Measurements from ENCODE around the gene PPP1R37. TPM values are rescaled to one million over a fixed set of nuclear protein-coding genes. Genes with fewer than 3 reads are reported as not detected.

The PPP1R37 gene
- total and polyA plus RNA-seq, 2 of the 13 experiments (the other 11 are each of a cell fraction or from before 2014, with no cell fraction given): 9.0 to 14.3 TPM

GRCh38 chr19:45078390-45079062 is 14.5 kb upstream of the PPP1R37 start:
- Histone ChIP-seq H3K9me3 (ENCODE audit: low read length) (no peaks in the 10 kb centered on the region), H3K79me2 (ENCODE audit: insufficient read depth, low read length) (peaks cover 36% of the 10 kb centered on the region), H3K4me3 (replicated peaks in 1 of 3; ENCODE audit: insufficient read depth in 1 of 3, low read depth in 2 of 3, low read length in 3 of 3) (peak overlapping the region; percentile 40 to 95 (median 93)), H2AFZ (ENCODE audit: low read length) (peak overlapping the region; percentile 62), H3K27me3 (ENCODE audit: control insufficient read depth in 1 of 2, insufficient read depth in 2 of 2, low read length in 2 of 2) (no peaks in the 10 kb centered on the region; a peak in 1 of 5 replicates), H3K36me3 (replicated peaks in 1 of 2; ENCODE audit: control insufficient read depth in 1 of 2, insufficient read depth in 2 of 2, low read length in 2 of 2) (peaks cover 5 to 9% of the 10 kb centered on the region in 2 experiments; a peak in 4 of 5 replicates), H3K27ac (ENCODE audit: extremely low read length, insufficient read depth, low read length) (peak overlapping the region; percentile 48), H3K4me2 (ENCODE audit: low read depth, low read length) (peak overlapping the region; percentile 92), H3K4me1 (ENCODE audit: insufficient read depth, low read length) (peaks cover 52% of the 10 kb centered on the region), H4K20me1 (ENCODE audit: insufficient read depth, low read length) (no peaks in the 10 kb centered on the region), H3K9ac (ENCODE audit: insufficient read depth, low read depth, low read length) (peak overlapping the region; percentile 92)
- TF ChIP-seq ZFP41 (CRISPR knock-in tag; IDR thresholded peaks at IDR 0.05; ENCODE audit: borderline replicate concordance) (0 out of 2 replicates have a peak, but pooled peaks have one; percentile 21), ZNF629 (CRISPR knock-in tag; conservative IDR thresholded peaks at IDR 0.05) (peak; percentile 79), ZKSCAN1 (IDR thresholded peaks at IDR 0.05; ENCODE audit: low read length) (peak; percentile 72), AKNA (CRISPR knock-in tag; IDR thresholded peaks at IDR 0.05; ENCODE audit: borderline replicate concordance) (0 out of 2 replicates have a peak, but pooled peaks have one; percentile 32)
- TF ChIP-seq, protein P1, sequence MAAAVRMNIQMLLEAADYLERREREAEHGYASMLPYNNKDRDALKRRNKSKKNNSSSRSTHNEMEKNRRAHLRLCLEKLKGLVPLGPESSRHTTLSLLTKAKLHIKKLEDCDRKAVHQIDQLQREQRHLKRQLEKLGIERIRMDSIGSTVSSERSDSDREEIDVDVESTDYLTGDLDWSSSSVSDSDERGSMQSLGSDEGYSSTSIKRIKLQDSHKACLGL (CRISPR knock-in tag; IDR thresholded peaks at IDR 0.05): no peak
- in situ Hi-C loops (cut with HindIII; ENCODE audit: extremely low pct_ligation_motif_present, low pct_unique_long_range_greater_than_20kb) (no loop called here), intact Hi-C loops (cut with micrococcal nuclease; ENCODE audit: unreplicated experiment) (loop anchor here (5.0 kb wide), 1 partner anchor 49 kb away; no protein-coding TSS in a partner anchor)
- CTCF ChIA-PET (ENCODE audit: low intra/inter-chr PET ratio, low total read pairs): no interaction called here
- no TSS peak for BruUV-seq (replicated peaks)
- POLR2A ChIA-PET: interaction anchor here (0.9 to 3.1 kb wide), 7 partner anchors 14 to 99 kb away, joined by 3 to 13 read pairs (median 10); partner anchors contain the start of genes CLASRP, PPP1R37 and TRAPPC6A
- DNase-seq (ENCODE audit: low spot score) (no peak), FAIRE-seq (no peak), ATAC-seq (no peak)
- WGBS (ENCODE audit: low lambda C conversion rate): 63% methylated on average over 8 of the region's 10 CpGs

Measured in HepG2 (cell line).